Colon (tissue), 2 donors: ENCODE results near the gene ARMC2.
"Not testable (repeated sequence)": the region's sequence is repeated elsewhere in the genome, so short reads cannot be mapped to it uniquely, and the experiment has no call there.

Source experiments
- FAIRE-seq: peaks from 2 replicates; lab custom pipeline; 2012; peaks lifted over from hg19 to GRCh38; lab: Jason Lieb, UNC
- donor health status: control.
- donor health status: control.

ARMC2 gene

DNA sequence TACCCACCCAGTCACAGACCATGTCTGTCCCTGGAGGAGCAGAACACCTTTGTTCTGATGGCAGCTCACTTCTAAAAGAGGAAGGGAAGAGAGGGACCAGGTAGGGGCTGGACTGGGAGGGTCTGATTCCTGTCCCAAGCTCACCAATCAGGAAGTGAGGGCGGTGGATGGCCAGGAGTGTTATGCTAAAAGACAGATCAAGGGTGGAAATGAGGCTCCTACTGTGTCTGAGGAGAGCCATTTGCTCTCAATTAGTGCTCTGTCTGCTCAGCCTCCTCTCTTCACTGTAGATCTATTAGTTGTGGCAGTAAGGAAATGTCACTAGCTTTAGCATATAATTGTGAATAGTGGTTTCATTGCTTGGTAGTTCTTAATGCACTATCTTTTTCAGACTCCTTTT is 72.5 kb downstream of the ARMC2 start:
- no peak for FAIRE-seq

DNA sequence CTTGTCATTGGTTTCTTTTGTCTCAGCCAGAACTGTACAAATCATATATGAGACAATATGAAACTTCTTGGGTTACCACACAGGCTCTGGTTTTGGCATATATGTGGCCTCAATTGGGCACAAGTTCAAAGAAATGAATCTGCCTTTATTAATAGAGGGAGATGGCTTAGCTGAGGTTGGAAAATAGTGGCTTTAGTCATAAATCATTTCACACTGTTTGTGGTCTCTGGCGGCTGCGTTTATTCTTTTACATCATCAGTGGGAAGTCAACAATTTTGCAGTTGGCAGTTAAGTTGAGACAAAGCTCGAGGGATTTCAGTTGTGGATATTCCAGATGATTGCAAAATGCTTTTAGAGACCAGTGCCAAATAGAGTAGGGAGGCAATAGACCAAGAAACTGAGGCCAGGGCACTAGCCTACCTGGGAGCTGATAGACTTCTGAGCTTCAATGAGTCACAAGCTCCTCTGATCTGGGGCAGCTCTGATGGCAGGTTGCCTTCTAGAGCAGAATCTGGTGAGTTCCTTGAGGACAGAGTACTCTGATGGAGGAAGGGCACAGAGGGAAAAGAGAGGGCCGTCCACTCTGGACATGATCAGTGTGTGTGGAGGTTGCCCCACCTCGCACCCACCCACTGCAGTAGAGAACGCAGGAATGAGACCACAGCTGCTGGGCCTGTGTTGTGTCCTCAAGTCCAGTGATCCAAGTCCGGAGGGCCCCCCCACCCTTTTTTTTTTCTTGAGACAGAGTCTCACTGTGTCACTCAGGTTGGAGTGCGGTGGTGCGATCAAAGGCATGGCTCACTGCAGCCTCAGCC is 73.5 kb downstream of the ARMC2 start:
- no peak for FAIRE-seq

GRCh38 chr6:108922499-108922898 is 74.3 kb downstream of the ARMC2 start:
- FAIRE-seq = no peak

- no peak for FAIRE-seq
Observed at GRCh38 chr6:108927927-108928326, 79.7 kb downstream of the ARMC2 start.

DNA sequence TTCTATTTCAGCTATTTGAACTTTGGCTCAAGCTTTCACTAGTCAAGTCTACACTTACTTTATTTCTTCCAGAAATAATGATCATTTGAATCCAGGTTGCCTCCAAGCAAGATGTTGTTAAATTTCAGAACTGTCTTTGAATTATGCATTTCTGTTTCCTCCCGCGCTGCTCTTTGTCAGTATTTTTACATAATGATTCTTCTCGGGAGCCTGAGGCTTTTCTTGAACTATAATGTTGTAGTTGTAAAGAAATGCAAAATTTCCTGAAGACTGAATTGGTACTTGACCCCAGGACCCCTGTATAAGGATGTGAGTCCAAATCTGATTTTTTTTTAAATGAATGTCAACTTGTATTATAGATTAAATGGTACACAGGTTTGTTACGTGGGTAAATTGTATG is 80.4 kb downstream of the ARMC2 start:
- no peak for FAIRE-seq

GRCh38 chr6:108931090-108931489 is 82.9 kb downstream of the ARMC2 start:
- FAIRE-seq = not testable (repeated sequence)

- no peak for FAIRE-seq
Observed at GRCh38 chr6:108937170-108937569, 88.9 kb downstream of the ARMC2 start.

DNA sequence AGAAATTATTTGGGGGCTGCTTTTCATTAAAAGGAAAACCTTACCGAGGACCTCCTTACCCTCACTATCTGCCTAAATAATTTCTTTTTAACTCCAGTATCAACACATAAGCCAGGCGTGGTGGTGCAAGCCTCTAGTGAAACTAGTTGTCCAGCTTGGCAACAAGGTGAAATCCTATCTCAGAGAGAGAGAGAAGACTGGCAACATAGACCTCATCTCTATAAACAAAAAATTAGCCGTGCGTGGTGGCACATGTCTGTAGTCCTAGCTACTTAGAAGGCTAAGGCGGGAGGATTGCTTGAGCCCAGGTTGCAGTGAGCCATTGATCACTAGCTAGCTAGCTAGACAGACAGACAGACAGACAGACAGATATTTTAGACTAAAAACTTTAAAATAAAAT is 92.5 kb downstream of the ARMC2 start:
- FAIRE-seq = no peak

GRCh38 chr6:108941281-108941680 is 93.1 kb downstream of the ARMC2 start:
- no peak for FAIRE-seq

GRCh38 chr6:108941859-108942258 is 93.6 kb downstream of the ARMC2 start:
- FAIRE-seq = no peak

GRCh38 chr6:108942556-108943492 is 94.6 kb downstream of the ARMC2 start:
- no peak for FAIRE-seq

DNA sequence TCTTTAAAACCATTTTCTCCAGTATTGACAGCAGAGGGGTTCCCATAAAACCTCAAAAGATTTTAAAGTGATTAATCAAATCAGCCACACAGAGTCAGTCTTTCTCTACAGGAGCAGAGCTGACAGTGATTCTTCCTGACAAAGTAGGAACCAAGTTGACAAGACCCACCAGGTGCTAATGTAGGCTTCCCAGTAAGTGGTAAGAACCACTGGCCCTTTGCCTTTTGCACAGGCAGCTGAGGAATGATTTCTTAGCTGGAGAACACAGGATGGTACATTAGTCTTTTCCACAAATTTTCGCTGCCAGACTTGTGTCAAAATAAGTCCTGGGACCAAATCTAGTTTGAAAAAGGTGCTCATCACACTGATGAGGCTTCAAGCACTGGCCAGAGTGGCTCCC is 95.8 kb downstream of the ARMC2 start:
- no peak for FAIRE-seq

- no peak for FAIRE-seq
Observed at GRCh38 chr6:108944707-108945680, 96.8 kb downstream of the ARMC2 start.

DNA sequence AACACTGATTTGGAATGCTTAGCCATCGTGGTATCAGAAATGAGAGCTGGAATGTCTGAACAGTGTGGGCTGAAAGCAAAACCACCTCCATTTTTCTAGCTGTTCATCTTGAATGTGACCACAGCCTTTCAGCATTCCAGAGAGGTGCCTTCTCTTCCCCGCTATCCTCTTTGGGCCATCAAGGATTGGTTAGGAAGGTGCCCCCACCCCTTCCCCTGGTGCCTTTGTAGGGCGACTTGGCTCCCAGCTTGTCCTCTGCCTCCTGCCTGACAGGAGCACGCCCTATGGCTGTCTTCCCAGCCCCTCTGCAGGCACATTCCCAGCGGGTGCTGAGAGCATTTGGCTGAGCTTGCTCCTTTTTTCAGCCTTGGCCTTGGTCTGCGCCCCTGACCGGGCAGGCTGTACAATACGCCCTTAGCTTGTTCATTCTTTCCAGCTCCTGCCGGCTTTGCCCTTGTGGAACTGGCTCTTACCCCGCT is 97.5 kb downstream of the ARMC2 start:
- no peak for FAIRE-seq

- FAIRE-seq = no peak
Observed at GRCh38 chr6:108946695-108947094, 98.5 kb downstream of the ARMC2 start.

DNA sequence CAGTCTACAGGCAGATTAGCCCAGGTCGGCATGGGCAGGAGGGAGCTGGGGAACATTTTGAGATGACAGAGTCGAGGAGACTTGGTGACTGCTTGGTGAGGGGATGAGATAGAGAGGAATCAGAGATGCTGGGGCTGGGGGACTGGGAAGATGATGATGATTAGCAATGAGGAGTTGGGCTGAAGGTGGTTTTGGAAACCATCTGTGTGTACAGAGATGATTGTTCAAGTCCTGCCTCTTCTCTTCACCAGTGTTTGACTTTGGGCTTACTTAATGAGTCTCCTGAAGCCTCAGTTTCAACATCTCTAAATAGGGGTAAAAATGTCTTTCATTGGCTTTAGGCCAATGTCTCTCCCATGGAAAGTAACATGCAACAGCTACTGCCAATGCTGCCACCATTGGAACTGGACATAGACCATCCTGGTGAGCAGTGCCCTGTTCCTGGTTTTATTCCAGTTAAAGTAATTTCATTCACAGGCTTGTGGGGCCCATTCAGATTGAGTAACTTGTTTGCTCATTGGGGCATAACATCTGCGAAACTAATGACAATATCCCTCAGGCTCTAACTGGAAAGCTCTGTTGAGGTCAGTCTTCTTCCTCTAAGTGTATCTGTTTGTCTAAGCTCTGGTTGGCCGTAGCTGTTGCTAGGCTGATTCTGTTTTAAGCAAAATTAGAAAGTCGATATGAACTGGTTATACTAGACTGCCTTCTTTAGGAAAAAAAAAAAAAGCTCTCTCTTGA is 99.1 kb downstream of the ARMC2 start:
- no peak for FAIRE-seq

- no peak for FAIRE-seq
Observed at GRCh38 chr6:108948181-108948661, 100.0 kb downstream of the ARMC2 start.

DNA sequence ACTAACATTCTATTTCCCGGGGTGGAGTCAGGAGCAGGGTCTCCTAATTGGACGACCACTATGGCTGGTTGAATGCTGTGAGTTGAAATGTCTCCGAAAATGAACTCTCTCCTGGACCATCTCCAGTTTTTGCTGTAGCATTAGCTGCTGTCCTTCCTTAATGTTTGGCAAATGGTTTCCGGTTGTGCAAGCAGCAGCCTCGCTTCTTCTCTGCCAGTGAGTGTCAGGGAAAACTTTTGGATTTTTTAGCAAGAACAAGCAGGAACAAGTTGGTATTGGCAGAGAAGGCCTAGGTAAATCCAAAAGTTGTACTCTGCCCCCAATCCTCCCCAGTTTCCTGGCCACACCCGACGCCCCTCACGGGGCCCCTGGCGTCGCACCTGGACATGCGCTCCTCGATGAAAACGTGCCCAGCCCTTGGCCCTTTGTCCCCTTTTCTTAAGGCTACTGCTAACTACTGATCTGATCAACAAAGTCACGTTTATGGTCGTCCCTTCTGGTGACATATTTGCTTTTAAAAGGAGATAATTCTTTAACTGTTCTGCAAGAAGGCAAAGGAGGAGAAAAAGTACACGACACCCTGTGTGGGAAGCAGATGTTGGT is 103.2 kb downstream of the ARMC2 start:
- FAIRE-seq = no peak

DNA sequence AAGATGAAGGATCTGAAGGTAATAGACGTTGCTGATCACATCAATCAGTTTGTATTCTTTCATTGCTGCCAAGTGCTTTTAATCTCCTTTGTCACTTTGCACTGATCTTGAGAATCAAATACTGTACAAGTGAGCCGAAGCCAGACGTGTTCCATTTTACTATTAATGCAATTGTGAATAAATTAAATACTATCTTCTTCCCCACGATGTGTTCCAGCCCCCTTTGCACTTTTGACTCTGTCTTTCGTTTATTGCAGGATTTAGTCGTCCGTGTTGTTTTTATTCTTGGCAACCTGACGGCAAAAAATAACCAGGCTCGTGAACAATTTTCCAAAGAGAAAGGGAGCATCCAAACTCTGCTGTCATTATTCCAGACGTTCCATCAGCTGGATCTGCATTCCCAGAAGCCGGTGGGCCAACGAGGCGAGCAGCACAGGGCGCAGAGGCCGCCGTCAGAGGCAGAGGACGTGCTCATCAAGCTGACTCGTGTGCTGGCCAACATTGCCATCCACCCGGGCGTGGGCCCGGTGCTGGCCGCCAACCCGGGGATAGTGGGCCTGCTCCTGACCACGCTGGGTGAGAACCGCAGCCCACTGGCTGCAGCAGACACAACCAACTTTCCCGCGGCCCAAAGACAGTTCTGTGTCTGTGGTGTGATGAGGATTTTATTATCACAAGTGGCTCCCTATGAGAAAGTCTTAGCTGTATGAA is 104.7 kb downstream of the ARMC2 start:
- FAIRE-seq = no peak

GRCh38 chr6:108953681-108954080 is 105.5 kb downstream of the ARMC2 start:
- no peak for FAIRE-seq
